ENCODE data around the gene ZNF500.

- TF ChIP-seq, protein P1, sequence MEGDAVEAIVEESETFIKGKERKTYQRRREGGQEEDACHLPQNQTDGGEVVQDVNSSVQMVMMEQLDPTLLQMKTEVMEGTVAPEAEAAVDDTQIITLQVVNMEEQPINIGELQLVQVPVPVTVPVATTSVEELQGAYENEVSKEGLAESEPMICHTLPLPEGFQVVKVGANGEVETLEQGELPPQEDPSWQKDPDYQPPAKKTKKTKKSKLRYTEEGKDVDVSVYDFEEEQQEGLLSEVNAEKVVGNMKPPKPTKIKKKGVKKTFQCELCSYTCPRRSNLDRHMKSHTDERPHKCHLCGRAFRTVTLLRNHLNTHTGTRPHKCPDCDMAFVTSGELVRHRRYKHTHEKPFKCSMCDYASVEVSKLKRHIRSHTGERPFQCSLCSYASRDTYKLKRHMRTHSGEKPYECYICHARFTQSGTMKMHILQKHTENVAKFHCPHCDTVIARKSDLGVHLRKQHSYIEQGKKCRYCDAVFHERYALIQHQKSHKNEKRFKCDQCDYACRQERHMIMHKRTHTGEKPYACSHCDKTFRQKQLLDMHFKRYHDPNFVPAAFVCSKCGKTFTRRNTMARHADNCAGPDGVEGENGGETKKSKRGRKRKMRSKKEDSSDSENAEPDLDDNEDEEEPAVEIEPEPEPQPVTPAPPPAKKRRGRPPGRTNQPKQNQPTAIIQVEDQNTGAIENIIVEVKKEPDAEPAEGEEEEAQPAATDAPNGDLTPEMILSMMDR (IDR thresholded peaks at IDR 0.05 in 2 of 3, conservative IDR thresholded peaks at IDR 0.05 in 1 of 3; ENCODE audit: borderline replicate concordance in 1 of 3, insufficient read depth in 1 of 3, low read depth in 2 of 3, low read length in 2 of 3) = no peak
- TF ChIP-seq ELF1 (IDR thresholded peaks at IDR 0.05; ENCODE audit: borderline replicate concordance, low read depth) (no peak), SIN3A (IDR thresholded peaks at IDR 0.05; ENCODE audit: low read depth) (no peak), FOSL1 (IDR thresholded peaks at IDR 0.05; ENCODE audit: low read depth) (no peak)
- TF ChIP-seq, protein P2, sequence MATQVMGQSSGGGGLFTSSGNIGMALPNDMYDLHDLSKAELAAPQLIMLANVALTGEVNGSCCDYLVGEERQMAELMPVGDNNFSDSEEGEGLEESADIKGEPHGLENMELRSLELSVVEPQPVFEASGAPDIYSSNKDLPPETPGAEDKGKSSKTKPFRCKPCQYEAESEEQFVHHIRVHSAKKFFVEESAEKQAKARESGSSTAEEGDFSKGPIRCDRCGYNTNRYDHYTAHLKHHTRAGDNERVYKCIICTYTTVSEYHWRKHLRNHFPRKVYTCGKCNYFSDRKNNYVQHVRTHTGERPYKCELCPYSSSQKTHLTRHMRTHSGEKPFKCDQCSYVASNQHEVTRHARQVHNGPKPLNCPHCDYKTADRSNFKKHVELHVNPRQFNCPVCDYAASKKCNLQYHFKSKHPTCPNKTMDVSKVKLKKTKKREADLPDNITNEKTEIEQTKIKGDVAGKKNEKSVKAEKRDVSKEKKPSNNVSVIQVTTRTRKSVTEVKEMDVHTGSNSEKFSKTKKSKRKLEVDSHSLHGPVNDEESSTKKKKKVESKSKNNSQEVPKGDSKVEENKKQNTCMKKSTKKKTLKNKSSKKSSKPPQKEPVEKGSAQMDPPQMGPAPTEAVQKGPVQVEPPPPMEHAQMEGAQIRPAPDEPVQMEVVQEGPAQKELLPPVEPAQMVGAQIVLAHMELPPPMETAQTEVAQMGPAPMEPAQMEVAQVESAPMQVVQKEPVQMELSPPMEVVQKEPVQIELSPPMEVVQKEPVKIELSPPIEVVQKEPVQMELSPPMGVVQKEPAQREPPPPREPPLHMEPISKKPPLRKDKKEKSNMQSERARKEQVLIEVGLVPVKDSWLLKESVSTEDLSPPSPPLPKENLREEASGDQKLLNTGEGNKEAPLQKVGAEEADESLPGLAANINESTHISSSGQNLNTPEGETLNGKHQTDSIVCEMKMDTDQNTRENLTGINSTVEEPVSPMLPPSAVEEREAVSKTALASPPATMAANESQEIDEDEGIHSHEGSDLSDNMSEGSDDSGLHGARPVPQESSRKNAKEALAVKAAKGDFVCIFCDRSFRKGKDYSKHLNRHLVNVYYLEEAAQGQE (IDR thresholded peaks at IDR 0.05; ENCODE audit: low read depth) = no peak
Measured at GRCh38 chr16:4783251-4783950, 16.4 kb upstream of the ZNF500 start.
